Prostate gland (tissue), 2 donors: ENCODE results near the gene SH3BGRL. TPM values are rescaled to one million over a fixed set of nuclear protein-coding genes. Genes with fewer than 3 reads are reported as not detected.

ENCODE experiments used
- DNase-seq: peaks from one replicate; pipeline ENCODE4 v3.0.0-alpha.2; 2019; ENCODE audit warnings: low spot score
- H3K27ac ChIP-seq, 2 donors: fragments of 200-600 bp; sonication (generic); 2 replicates each; pipeline ENCODE4 v1.5.1; 2017 to 2019
- H3K27me3 ChIP-seq: fragments of 200-600 bp; sonication (generic); replicated peaks from 2 replicates; pipeline ENCODE4 v1.5.1; 2019; ENCODE audit not compliant: insufficient read depth
- H3K36me3 ChIP-seq, 2 donors: fragments of 200-600 bp; sonication (generic); 1 replicate in 1 of 2; 2 replicates in 1 of 2; pipeline versions ENCODE4 v1.5.1 to v1.8.1; 2017 to 2019
- H3K4me1 ChIP-seq: fragments of 200-600 bp; sonication (generic); replicated peaks from 2 replicates; pipeline ENCODE4 v1.5.1; 2019
- H3K4me3 ChIP-seq, 2 donors: fragments of 200-600 bp; sonication (generic); 2 replicates each; pipeline ENCODE4 v1.5.1; 2017 to 2019
- H3K9me3 ChIP-seq: fragments of 200-600 bp; sonication (generic); 2 replicates; pipeline ENCODE4 v1.5.1; 2017
- CTCF ChIP-seq, 4 experiments: fragments of 200-600 bp in 2 of 4; fragments of 450-650 bp in 2 of 4; sonication (generic) in 2 of 4; IDR thresholded peaks; 1 replicate in 3 of 4; 2 replicates in 1 of 4; pipeline ENCODE4 v1.5.1; 2016 to 2019; ENCODE audit warnings: antibody characterized with exemption in 4 of 4, mild to moderate bottlenecking in 2 of 4, moderate library complexity in 2 of 4
- POLR2A ChIP-seq: fragments of 450-650 bp; IDR thresholded peaks from one replicate; pipeline ENCODE4 v1.6.1; 2016; ENCODE audit warnings: antibody characterized with exemption, mild to moderate bottlenecking
- POLR2AphosphoS5 ChIP-seq: sonication (generic); formaldehyde crosslinking; IDR thresholded peaks from one replicate; pipeline ENCODE4 v1.6.1; 2017; ENCODE audit warnings: antibody characterized with exemption
- WGBS: methylation state at CpG from one replicate; pipeline ENCODE4 v1.1.5; 2018; 5-methylcytosine and 5-hydroxymethylcytosine counted together
- intact Hi-C: fragments of 100-400 bp; cut with DNase I; formaldehyde crosslinking; loops from one replicate; pipeline ENCODE4 v1.14.2; 2022
- total RNA-seq, 2 donors: library from RNA; depleted of rRNA; stranded (reverse); fragments of >200 nt; gene quantifications; one replicate each; pipeline ENCODE4 v1.1.0, GENCODE V29; 2016

The SH3BGRL gene
- total RNA-seq, 2 donors from 2014 or later: 108 to 181 TPM

- peak overlapping the region; percentile 65 to 75 for H3K27ac ChIP-seq
- TF ChIP-seq POLR2AphosphoS5: no peak
- TF ChIP-seq POLR2A: no peak
- TF ChIP-seq CTCF (IDR thresholded peaks at IDR 0.05): no peak
- intact Hi-C loops: loop anchor here (10.0 kb wide), 1 partner anchor 64 kb away; no protein-coding TSS in a partner anchor
- no peaks in the 10 kb centered on the region for H3K4me1 ChIP-seq
- H3K36me3 ChIP-seq: no peaks in the 10 kb centered on the region
- H3K4me3 ChIP-seq: peak overlapping the region; percentile 43 to 46
- DNase-seq: no peak
- WGBS: 25% methylated on average over 1 of the region's 1 CpG
- H3K27me3 ChIP-seq: no peaks in the 10 kb centered on the region
- H3K9me3 ChIP-seq: no peaks in the 10 kb centered on the region
Observed at GRCh38 chrX:81201071-81201470, 831 bp upstream of the SH3BGRL start.

- intact Hi-C loops: loop anchor here (10.0 kb wide), 1 partner anchor 62 kb away; no protein-coding TSS in a partner anchor
- no peaks in the 10 kb centered on the region for H3K9me3 ChIP-seq
- H3K36me3 ChIP-seq: no peaks in the 10 kb centered on the region
- TF ChIP-seq POLR2A (no peak), CTCF (IDR thresholded peaks at IDR 0.05) (no peak), POLR2AphosphoS5 (no peak)
- under 1% methylated on average over 8 of the region's 8 CpGs for WGBS
- H3K4me1 ChIP-seq: no peaks in the 10 kb centered on the region
- peak overlapping the region; percentile 43 to 46 for H3K4me3 ChIP-seq
- H3K27me3 ChIP-seq: no peaks in the 10 kb centered on the region
- no peak for DNase-seq
- H3K27ac ChIP-seq: peak overlapping the region; percentile 65 to 75
Observed at GRCh38 chrX:81202456-81202819, 536 bp downstream of the SH3BGRL start.

GRCh38 chrX:81202943-81203342 is 1.0 kb downstream of the SH3BGRL start:
- whole genome bisulfite sequencing: 9% methylated on average over 1 of the region's 1 CpG
- no peaks in the 10 kb centered on the region for H3K4me1 ChIP-seq
- peak overlapping the region; percentile 43 to 46 for H3K4me3 ChIP-seq
- no peak for DNase-seq
- H3K9me3 ChIP-seq: no peaks in the 10 kb centered on the region
- intact Hi-C loops: loop anchor here (10.0 kb wide), 1 partner anchor 62 kb away; no protein-coding TSS in a partner anchor
- no peaks in the 10 kb centered on the region for H3K27me3 ChIP-seq
- H3K36me3 ChIP-seq: no peaks in the 10 kb centered on the region
- TF ChIP-seq POLR2A (no peak), CTCF (IDR thresholded peaks at IDR 0.05) (no peak), POLR2AphosphoS5 (no peak)
- peak overlapping the region; percentile 65 to 75 for H3K27ac ChIP-seq

- Histone ChIP-seq H3K36me3 (no peaks in the 10 kb centered on the region), H3K4me1 (no peaks in the 10 kb centered on the region), H3K4me3 (no peak overlapping the region), H3K27ac (no peak overlapping the region), H3K9me3 (no peaks in the 10 kb centered on the region), H3K27me3 (no peaks in the 10 kb centered on the region)
- TF ChIP-seq POLR2A: no peak
- TF ChIP-seq CTCF (IDR thresholded peaks at IDR 0.05): no peak
- no peak for TF ChIP-seq POLR2AphosphoS5
- DNase-seq: no peak
- WGBS: 97% methylated on average over 2 of the region's 2 CpGs
- intact Hi-C loops: loop anchor here (10.0 kb wide), 1 partner anchor 59 kb away; no protein-coding TSS in a partner anchor
Observed at GRCh38 chrX:81205551-81205950, 3.6 kb downstream of the SH3BGRL start.

- Histone ChIP-seq H3K27ac (no peak overlapping the region), H3K9me3 (no peaks in the 10 kb centered on the region), H3K27me3 (no peaks in the 10 kb centered on the region), H3K36me3 (no peaks in the 10 kb centered on the region), H3K4me1 (no peaks in the 10 kb centered on the region), H3K4me3 (no peak overlapping the region)
- no peak for TF ChIP-seq CTCF (IDR thresholded peaks at IDR 0.05)
- no peak for TF ChIP-seq POLR2AphosphoS5
- no peak for TF ChIP-seq POLR2A
- WGBS: 15% methylated on average over 1 of the region's 1 CpG
- intact Hi-C loops: loop anchor here (10.0 kb wide), 1 partner anchor 58 kb away; no protein-coding TSS in a partner anchor
- no peak for DNase-seq
Observed at GRCh38 chrX:81206476-81206875, 4.6 kb downstream of the SH3BGRL start.
